ENCODE measurements around the gene PRSS57. TPM values are rescaled to one million over a fixed set of nuclear protein-coding genes. Genes with fewer than 3 reads are reported as not detected.

The PRSS57 gene
- total and polyA plus RNA-seq, 2 of the 13 experiments (the other 11 are each of a cell fraction or from before 2014, with no cell fraction given): 0.12 TPM; not detected in 1

DNA sequence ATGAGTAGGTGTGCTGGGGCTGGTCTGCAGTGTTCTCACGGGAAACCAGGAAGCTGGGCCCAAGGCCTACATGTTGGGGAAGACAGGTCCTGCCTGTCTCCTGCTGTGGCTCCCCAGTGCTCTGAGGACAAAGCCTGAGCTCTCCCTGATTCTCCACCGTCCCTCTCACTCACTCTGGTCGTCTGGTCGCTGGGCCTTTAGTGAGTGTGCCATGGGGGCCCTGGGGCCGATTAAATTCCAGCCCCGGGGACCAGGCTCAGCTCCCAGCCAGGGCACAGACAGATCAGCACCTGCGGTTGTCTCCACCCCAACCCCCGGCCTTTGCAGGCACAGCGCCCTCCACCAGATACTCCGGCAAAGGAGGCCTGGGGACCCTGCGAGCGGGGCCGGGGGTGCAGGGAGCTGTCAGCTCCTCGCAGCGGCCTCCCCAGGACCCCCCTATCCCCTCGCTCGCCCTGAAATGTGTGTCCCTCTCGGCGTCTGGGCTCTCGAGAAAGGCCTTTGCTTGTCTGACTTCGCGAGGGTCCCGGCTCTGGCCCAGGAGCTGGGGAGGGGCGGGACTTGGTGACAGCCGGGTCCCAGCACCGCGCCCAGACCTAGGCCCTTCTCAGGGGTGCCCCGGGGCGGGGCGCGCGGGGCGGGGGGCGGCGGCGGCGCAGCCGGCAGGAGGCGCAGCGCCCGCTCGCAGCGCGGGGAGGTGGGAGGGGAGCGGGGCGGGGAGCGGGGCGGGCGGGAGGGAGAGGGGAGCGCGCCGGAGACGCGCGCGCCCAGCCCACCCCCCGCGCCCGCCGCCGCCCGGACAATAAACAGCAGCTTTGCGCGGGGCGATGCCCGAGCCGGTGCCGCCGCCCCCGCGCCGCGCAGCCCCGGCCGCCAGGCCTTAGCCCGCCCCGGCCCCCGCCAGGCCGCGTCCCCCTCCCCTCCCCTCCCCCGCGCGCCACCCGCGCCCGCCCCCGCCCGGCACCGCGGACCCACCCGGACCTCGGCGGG lies 13.2 kb upstream of the PRSS57 start, which contains the start of gene PALM (continued):
- no peak for TF ChIP-seq ZBTB44 (CRISPR knock-in tag; IDR thresholded peaks at IDR 0.05)
- TF ChIP-seq ESRRA (CRISPR knock-in tag; IDR thresholded peaks at IDR 0.05; ENCODE audit: low read depth): no peak
- TF ChIP-seq, protein P1, sequence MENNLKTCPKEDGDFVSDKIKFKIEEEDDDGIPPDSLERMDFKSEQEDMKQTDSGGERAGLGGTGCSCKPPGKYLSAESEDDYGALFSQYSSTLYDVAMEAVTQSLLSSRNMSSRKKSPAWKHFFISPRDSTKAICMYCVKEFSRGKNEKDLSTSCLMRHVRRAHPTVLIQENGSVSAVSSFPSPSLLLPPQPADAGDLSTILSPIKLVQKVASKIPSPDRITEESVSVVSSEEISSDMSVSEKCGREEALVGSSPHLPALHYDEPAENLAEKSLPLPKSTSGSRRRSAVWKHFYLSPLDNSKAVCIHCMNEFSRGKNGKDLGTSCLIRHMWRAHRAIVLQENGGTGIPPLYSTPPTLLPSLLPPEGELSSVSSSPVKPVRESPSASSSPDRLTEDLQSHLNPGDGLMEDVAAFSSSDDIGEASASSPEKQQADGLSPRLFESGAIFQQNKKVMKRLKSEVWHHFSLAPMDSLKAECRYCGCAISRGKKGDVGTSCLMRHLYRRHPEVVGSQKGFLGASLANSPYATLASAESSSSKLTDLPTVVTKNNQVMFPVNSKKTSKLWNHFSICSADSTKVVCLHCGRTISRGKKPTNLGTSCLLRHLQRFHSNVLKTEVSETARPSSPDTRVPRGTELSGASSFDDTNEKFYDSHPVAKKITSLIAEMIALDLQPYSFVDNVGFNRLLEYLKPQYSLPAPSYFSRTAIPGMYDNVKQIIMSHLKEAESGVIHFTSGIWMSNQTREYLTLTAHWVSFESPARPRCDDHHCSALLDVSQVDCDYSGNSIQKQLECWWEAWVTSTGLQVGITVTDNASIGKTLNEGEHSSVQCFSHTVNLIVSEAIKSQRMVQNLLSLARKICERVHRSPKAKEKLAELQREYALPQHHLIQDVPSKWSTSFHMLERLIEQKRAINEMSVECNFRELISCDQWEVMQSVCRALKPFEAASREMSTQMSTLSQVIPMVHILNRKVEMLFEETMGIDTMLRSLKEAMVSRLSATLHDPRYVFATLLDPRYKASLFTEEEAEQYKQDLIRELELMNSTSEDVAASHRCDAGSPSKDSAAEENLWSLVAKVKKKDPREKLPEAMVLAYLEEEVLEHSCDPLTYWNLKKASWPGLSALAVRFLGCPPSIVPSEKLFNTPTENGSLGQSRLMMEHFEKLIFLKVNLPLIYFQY (CRISPR knock-in tag; IDR thresholded peaks at IDR 0.05; ENCODE audit: borderline replicate concordance): no peak
- TF ChIP-seq HNF1A (IDR thresholded peaks at IDR 0.05; ENCODE audit: low read depth): no peak
- no peak for TF ChIP-seq HNF1A (CRISPR knock-in tag; IDR thresholded peaks at IDR 0.05; ENCODE audit: borderline replicate concordance)
- TF ChIP-seq NFE2L1 (CRISPR knock-in tag; IDR thresholded peaks at IDR 0.05; ENCODE audit: borderline replicate concordance): no peak
- TF ChIP-seq MLX (CRISPR knock-in tag; IDR thresholded peaks at IDR 0.05): no peak
- TF ChIP-seq, protein P2, sequence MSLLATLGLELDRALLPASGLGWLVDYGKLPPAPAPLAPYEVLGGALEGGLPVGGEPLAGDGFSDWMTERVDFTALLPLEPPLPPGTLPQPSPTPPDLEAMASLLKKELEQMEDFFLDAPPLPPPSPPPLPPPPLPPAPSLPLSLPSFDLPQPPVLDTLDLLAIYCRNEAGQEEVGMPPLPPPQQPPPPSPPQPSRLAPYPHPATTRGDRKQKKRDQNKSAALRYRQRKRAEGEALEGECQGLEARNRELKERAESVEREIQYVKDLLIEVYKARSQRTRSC (CRISPR knock-in tag; IDR thresholded peaks at IDR 0.05; ENCODE audit: low read depth): no peak
- TF ChIP-seq SOX6 (IDR thresholded peaks at IDR 0.05): no peak
- no peak for TF ChIP-seq SOX6 (CRISPR knock-in tag; IDR thresholded peaks at IDR 0.05)
- no peak for TF ChIP-seq ZNF761 (CRISPR knock-in tag; conservative IDR thresholded peaks at IDR 0.05)
- no peak for TF ChIP-seq GPN1 (CRISPR knock-in tag; IDR thresholded peaks at IDR 0.05; ENCODE audit: borderline replicate concordance)
- TF ChIP-seq FOXK1 (CRISPR knock-in tag; IDR thresholded peaks at IDR 0.05; ENCODE audit: borderline replicate concordance, low read depth): no peak
- TF ChIP-seq PPARG (CRISPR knock-in tag; conservative IDR thresholded peaks at IDR 0.05): no peak
- no peak for TF ChIP-seq CC2D1A (CRISPR knock-in tag; IDR thresholded peaks at IDR 0.05)

Measured in HepG2 (cell line).